ENCODE measurements around the gene SLC38A10.

Gene SLC38A10

DNA sequence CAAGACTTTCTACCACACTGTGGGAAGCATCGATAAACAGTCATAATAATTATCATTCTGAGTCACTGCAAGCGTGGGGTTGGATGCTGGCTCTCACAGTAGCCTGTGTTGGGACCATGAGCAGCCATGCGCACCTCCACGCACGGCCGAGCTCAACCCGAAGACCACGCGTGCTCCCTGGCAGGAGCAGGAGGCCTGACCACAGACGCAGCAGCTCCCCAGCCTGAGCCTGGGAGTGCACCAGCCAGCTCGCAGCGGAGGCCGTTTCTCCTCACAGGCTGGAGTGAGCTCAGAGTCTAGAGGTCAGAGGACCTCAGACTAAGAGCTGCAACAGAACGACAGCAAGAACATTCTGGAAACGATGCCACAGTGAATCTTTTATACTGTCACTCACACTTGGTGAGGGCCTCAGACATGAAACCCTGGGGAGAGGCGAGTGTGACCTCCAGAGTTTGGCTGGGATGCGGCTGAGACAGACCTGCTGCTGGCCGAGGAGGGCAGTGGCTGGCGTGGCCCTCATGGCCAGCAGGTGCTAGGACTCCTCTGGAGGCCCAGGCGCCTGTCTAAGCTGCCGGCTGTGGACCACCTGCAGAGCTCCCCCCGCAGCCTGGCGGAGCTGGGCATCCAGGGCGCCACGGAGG lies 50.0 kb downstream of the SLC38A10 start:
- H2BK120ac ChIP-seq (ENCODE audit: low read depth, low read length) = no peak overlapping the region
- peaks cover under 1% of the 10 kb centered on the region for H3K79me1 ChIP-seq (ENCODE audit: low read length)
- no peak overlapping the region for H2BK15ac ChIP-seq (replicated peaks; ENCODE audit: low read depth)
- H3K4ac ChIP-seq (ENCODE audit: low read depth, low read length) = no peak overlapping the region
- no CpG with 5 or more reads among the region's 25 CpGs for WGBS (ENCODE audit: extremely low coverage, insufficient coverage, low lambda C conversion rate)
- DNase-seq = no peak
- no peak overlapping the region for H4K5ac ChIP-seq (ENCODE audit: low read length)
- H3K9ac ChIP-seq (ENCODE audit: low read length) = no peak overlapping the region
- H3K23ac ChIP-seq (ENCODE audit: low read length) = no peak overlapping the region
- H3K36me3 ChIP-seq (ENCODE audit: control insufficient read depth, insufficient read depth, low read length) = no peaks in the 10 kb centered on the region
- peaks cover 1% of the 10 kb centered on the region for H3K79me2 ChIP-seq (ENCODE audit: control insufficient read depth, insufficient read depth, low read length)
- peaks cover under 1% of the 10 kb centered on the region for H3K4me1 ChIP-seq (ENCODE audit: control insufficient read depth, low read depth, low read length)
- no peak overlapping the region for H2BK5ac ChIP-seq (ENCODE audit: low read length)
- no peaks in the 10 kb centered on the region for H3K27me3 ChIP-seq (ENCODE audit: insufficient read depth, low read length, poor library complexity)
- no peak overlapping the region for H2AK5ac ChIP-seq (ENCODE audit: low read length)
- H4K8ac ChIP-seq (ENCODE audit: low read depth, low read length) = no peak overlapping the region
- H3K4me3 ChIP-seq (ENCODE audit: low read length) = no peak overlapping the region
- H3K27ac ChIP-seq (ENCODE audit: low read depth, low read length) = no peak overlapping the region
- no peak overlapping the region for H3K56ac ChIP-seq (ENCODE audit: low read length)
- no peak overlapping the region for H3K4me2 ChIP-seq (ENCODE audit: low read length)
- H3K18ac ChIP-seq (ENCODE audit: low read length) = no peak overlapping the region

DNA sequence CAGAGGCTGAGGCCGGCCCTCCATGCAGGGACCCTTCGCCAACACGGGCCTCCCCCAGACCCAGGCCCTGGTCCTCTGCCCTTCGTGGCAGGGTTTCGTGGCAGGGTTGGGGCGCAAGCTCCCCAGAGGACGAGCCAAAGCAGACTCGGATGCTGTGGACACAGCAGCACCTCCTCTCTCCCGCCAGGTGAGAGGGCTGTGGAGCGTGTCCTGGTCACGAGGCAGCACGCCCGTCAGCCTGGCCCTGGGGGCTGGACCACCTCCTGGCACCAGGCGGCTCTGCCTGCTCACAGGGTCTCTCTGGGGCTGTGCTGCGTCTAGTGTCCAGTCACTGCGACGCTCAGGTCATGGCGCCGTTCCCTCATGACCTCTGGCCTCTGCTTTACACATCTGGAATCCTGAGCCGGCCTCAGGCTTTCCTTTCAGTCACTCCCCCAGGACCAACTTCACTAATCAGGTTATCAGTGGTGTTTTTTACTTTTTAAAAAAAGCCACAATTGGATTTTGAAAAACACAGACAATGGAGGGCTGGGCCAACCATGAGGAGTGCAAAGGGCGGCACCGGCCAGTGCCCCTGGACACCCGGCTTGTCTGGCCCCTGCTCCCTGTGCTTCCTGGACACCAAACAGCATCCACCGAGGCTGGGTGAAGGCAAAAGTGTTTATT lies 50.6 kb downstream of the SLC38A10 start:
- Histone ChIP-seq H2BK120ac (ENCODE audit: low read depth, low read length) (no peak overlapping the region), H3K27me3 (ENCODE audit: insufficient read depth, low read length, poor library complexity) (no peaks in the 10 kb centered on the region), H2AK5ac (ENCODE audit: low read length) (no peak overlapping the region), H3K23ac (ENCODE audit: low read length) (no peak overlapping the region), H3K27ac (ENCODE audit: low read depth, low read length) (no peak overlapping the region), H3K4me1 (ENCODE audit: control insufficient read depth, low read depth, low read length) (peaks cover 2% of the 10 kb centered on the region), H3K79me1 (ENCODE audit: low read length) (peaks cover 6% of the 10 kb centered on the region), H4K8ac (ENCODE audit: low read depth, low read length) (no peak overlapping the region), H3K9ac (ENCODE audit: low read length) (no peak overlapping the region), H2BK15ac (replicated peaks; ENCODE audit: low read depth) (no peak overlapping the region), H3K36me3 (ENCODE audit: control insufficient read depth, insufficient read depth, low read length) (no peaks in the 10 kb centered on the region), H3K4me2 (ENCODE audit: low read length) (no peak overlapping the region), H2BK5ac (ENCODE audit: low read length) (no peak overlapping the region), H3K18ac (ENCODE audit: low read length) (no peak overlapping the region), H3K79me2 (ENCODE audit: control insufficient read depth, insufficient read depth, low read length) (peaks cover 7% of the 10 kb centered on the region), H4K5ac (ENCODE audit: low read length) (no peak overlapping the region), H3K4me3 (ENCODE audit: low read length) (no peak overlapping the region), H3K56ac (ENCODE audit: low read length) (no peak overlapping the region), H3K4ac (ENCODE audit: low read depth, low read length) (no peak overlapping the region)
- DNase-seq = no peak
- WGBS (ENCODE audit: extremely low coverage, insufficient coverage, low lambda C conversion rate) = no CpG with 5 or more reads among the region's 24 CpGs

DNA sequence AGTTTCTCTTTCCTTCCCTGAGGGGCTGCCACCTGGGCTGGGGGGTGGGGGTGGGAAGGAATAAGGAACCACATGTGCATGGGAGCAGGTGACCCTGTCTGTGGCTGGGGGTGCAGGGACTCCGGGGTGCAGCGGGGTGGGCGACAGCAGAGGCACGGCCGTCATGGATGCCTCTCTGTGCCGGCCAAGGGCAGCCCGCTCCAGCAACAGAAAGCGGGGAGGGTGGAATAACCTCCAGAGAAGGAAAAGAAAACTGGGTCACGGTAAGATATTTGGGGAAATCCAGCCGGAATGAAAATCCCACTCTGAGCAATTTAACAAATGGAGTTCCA lies 51.8 kb downstream of the SLC38A10 start:
- no peak overlapping the region for H2BK15ac ChIP-seq (replicated peaks; ENCODE audit: low read depth)
- peaks cover 6% of the 10 kb centered on the region for H3K79me1 ChIP-seq (ENCODE audit: low read length)
- H3K23ac ChIP-seq (ENCODE audit: low read length) = no peak overlapping the region
- no peak overlapping the region for H3K56ac ChIP-seq (ENCODE audit: low read length)
- H3K9ac ChIP-seq (ENCODE audit: low read length) = no peak overlapping the region
- no peak overlapping the region for H2BK5ac ChIP-seq (ENCODE audit: low read length)
- peaks cover 2% of the 10 kb centered on the region for H3K4me1 ChIP-seq (ENCODE audit: control insufficient read depth, low read depth, low read length)
- WGBS (ENCODE audit: extremely low coverage, insufficient coverage, low lambda C conversion rate) = no CpG with 5 or more reads among the region's 10 CpGs
- H3K27ac ChIP-seq (ENCODE audit: low read depth, low read length) = no peak overlapping the region
- peaks cover 7% of the 10 kb centered on the region for H3K79me2 ChIP-seq (ENCODE audit: control insufficient read depth, insufficient read depth, low read length)
- no peak overlapping the region for H3K4me3 ChIP-seq (ENCODE audit: low read length)
- no peaks in the 10 kb centered on the region for H3K27me3 ChIP-seq (ENCODE audit: insufficient read depth, low read length, poor library complexity)
- no peak overlapping the region for H4K5ac ChIP-seq (ENCODE audit: low read length)
- H2BK120ac ChIP-seq (ENCODE audit: low read depth, low read length) = no peak overlapping the region
- H3K36me3 ChIP-seq (ENCODE audit: control insufficient read depth, insufficient read depth, low read length) = no peaks in the 10 kb centered on the region
- no peak overlapping the region for H3K18ac ChIP-seq (ENCODE audit: low read length)
- H3K4me2 ChIP-seq (ENCODE audit: low read length) = no peak overlapping the region
- DNase-seq = no peak
- no peak overlapping the region for H2AK5ac ChIP-seq (ENCODE audit: low read length)
- H3K4ac ChIP-seq (ENCODE audit: low read depth, low read length) = no peak overlapping the region
- H4K8ac ChIP-seq (ENCODE audit: low read depth, low read length) = no peak overlapping the region

- Histone ChIP-seq H3K4ac (ENCODE audit: low read depth, low read length) (no peak overlapping the region), H4K8ac (ENCODE audit: low read depth, low read length) (no peak overlapping the region), H3K9ac (ENCODE audit: low read length) (no peak overlapping the region), H3K36me3 (ENCODE audit: control insufficient read depth, insufficient read depth, low read length) (no peaks in the 10 kb centered on the region), H3K23ac (ENCODE audit: low read length) (no peak overlapping the region), H2BK15ac (replicated peaks; ENCODE audit: low read depth) (no peak overlapping the region), H3K79me2 (ENCODE audit: control insufficient read depth, insufficient read depth, low read length) (peaks cover 10% of the 10 kb centered on the region), H3K79me1 (ENCODE audit: low read length) (peaks cover 8% of the 10 kb centered on the region), H3K4me2 (ENCODE audit: low read length) (no peak overlapping the region), H4K5ac (ENCODE audit: low read length) (no peak overlapping the region), H2BK5ac (ENCODE audit: low read length) (no peak overlapping the region), H3K56ac (ENCODE audit: low read length) (no peak overlapping the region), H3K4me3 (ENCODE audit: low read length) (no peak overlapping the region), H3K27ac (ENCODE audit: low read depth, low read length) (no peak overlapping the region), H2BK120ac (ENCODE audit: low read depth, low read length) (no peak overlapping the region), H2AK5ac (ENCODE audit: low read length) (no peak overlapping the region), H3K18ac (ENCODE audit: low read length) (no peak overlapping the region), H3K27me3 (ENCODE audit: insufficient read depth, low read length, poor library complexity) (no peaks in the 10 kb centered on the region), H3K4me1 (ENCODE audit: control insufficient read depth, low read depth, low read length) (peaks cover 4% of the 10 kb centered on the region)
- WGBS (ENCODE audit: extremely low coverage, insufficient coverage, low lambda C conversion rate) = no CpG with 5 or more reads among the region's 33 CpGs
- DNase-seq = no peak
Observed at GRCh38 chr17:81242421-81243332, 52.4 kb downstream of the SLC38A10 start.

DNA sequence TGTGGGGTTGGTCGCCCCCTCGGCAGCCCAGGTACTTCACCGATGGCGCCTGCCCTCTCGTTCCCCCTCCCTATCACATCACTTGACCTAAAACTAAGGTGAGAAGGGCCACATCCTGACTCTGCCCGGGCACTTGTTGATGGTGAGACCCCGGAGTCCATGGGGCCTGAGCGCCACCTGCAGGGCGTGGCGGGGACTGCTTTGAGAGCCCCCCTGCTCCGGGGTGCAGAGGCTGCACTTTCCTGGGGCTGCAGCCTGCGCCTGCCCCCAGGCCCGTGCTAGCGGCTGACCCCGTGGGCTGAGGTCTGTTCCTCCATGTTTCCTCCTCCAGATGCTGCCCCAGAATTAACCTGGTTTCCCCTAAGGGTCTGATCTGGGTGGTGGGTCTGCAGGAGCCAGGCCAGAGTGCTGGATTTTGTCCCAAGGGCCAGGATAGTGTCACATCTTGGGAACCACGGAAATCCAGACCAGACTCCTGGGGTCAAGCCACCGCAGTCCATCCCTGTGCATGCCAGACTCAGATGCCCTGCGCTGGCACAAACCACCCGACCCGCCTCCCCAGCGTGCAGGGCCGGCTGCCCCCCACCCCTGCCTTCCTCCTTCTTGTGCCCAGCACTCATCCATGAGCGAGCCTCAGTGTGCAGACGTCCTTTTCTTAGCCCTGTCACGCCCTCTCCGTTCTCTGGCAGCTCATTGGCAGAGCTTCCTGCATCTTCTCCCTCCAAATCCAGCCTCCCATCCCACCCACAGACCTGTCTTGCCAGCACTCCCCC lies 53.3 kb downstream of the SLC38A10 start:
- Histone ChIP-seq H2AK5ac (ENCODE audit: low read length) (no peak overlapping the region), H3K4me2 (ENCODE audit: low read length) (no peak overlapping the region), H3K4me1 (ENCODE audit: control insufficient read depth, low read depth, low read length) (peaks cover 4% of the 10 kb centered on the region), H4K5ac (ENCODE audit: low read length) (no peak overlapping the region), H3K27me3 (ENCODE audit: insufficient read depth, low read length, poor library complexity) (no peaks in the 10 kb centered on the region), H3K79me1 (ENCODE audit: low read length) (peaks cover 8% of the 10 kb centered on the region), H3K79me2 (ENCODE audit: control insufficient read depth, insufficient read depth, low read length) (peaks cover 10% of the 10 kb centered on the region), H3K36me3 (ENCODE audit: control insufficient read depth, insufficient read depth, low read length) (no peaks in the 10 kb centered on the region), H3K4ac (ENCODE audit: low read depth, low read length) (no peak overlapping the region), H2BK120ac (ENCODE audit: low read depth, low read length) (no peak overlapping the region), H3K9ac (ENCODE audit: low read length) (no peak overlapping the region), H2BK5ac (ENCODE audit: low read length) (no peak overlapping the region), H3K27ac (ENCODE audit: low read depth, low read length) (no peak overlapping the region), H3K4me3 (ENCODE audit: low read length) (no peak overlapping the region), H3K18ac (ENCODE audit: low read length) (no peak overlapping the region), H3K23ac (ENCODE audit: low read length) (no peak overlapping the region), H3K56ac (ENCODE audit: low read length) (peak overlapping the region; percentile 25), H4K8ac (ENCODE audit: low read depth, low read length) (no peak overlapping the region), H2BK15ac (replicated peaks; ENCODE audit: low read depth) (no peak overlapping the region)
- peak; percentile 75 for DNase-seq
- WGBS (ENCODE audit: extremely low coverage, insufficient coverage, low lambda C conversion rate) = no CpG with 5 or more reads among the region's 26 CpGs

Measured in mesendoderm (in vitro differentiated cells).